Muscle layer of colon (tissue), 2 donors: ENCODE results near the gene MAPK6.

Source experiments
- H3K27ac ChIP-seq: one replicate; pipeline ENCODE4 v1.7.0; 2013; ENCODE audit warnings: low read depth, mild to moderate bottlenecking, low read length, moderate library complexity
- H3K27me3 ChIP-seq, 2 donors: one replicate each; pipeline ENCODE4 v1.7.0; 2013; ENCODE audit warnings: low read length in 2 of 2, mild to moderate bottlenecking in 2 of 2; ENCODE audit not compliant: insufficient read depth in 2 of 2, control insufficient read depth in 1 of 2
- H3K36me3 ChIP-seq: one replicate; pipeline ENCODE4 v1.7.0; 2013; ENCODE audit warnings: mild to moderate bottlenecking, low read length; ENCODE audit not compliant: insufficient read depth
- H3K4me1 ChIP-seq: one replicate; pipeline ENCODE4 v1.7.0; 2013; ENCODE audit warnings: mild to moderate bottlenecking, low read length; ENCODE audit not compliant: insufficient read depth
- H3K4me3 ChIP-seq, 2 donors: one replicate each; pipeline ENCODE4 v1.7.0; 2013; ENCODE audit warnings: low read length in 2 of 2, low read depth in 1 of 2, mild to moderate bottlenecking in 1 of 2, moderate library complexity in 1 of 2
- H3K9ac ChIP-seq: one replicate; pipeline ENCODE4 v1.7.0; 2013; ENCODE audit warnings: low read length
- H3K9me3 ChIP-seq: one replicate; pipeline ENCODE4 v1.7.0; 2013; ENCODE audit warnings: mild to moderate bottlenecking, low read length
- donor health status: abdominal sarcoma.
- donor health status: Adenocarcinoma of cecum.

Gene MAPK6

GRCh38 chr15:52101542-52102323 is 82.7 kb downstream of the MAPK6 start:
- Histone ChIP-seq H3K27ac (no peak overlapping the region), H3K36me3 (no peaks in the 10 kb centered on the region), H3K9ac (no peak overlapping the region)

GRCh38 chr15:52102463-52102862 is 83.4 kb downstream of the MAPK6 start:
- Histone ChIP-seq H3K4me1 (no peaks in the 10 kb centered on the region), H3K27me3 (no peaks in the 10 kb centered on the region), H3K9me3 (no peaks in the 10 kb centered on the region), H3K27ac (no peak overlapping the region), H3K36me3 (no peaks in the 10 kb centered on the region), H3K9ac (no peak overlapping the region), H3K4me3 (no peak overlapping the region)

More at GRCh38 chr15:52101542-52102323, 82.7 kb downstream of the MAPK6 start:
- no peaks in the 10 kb centered on the region for H3K27me3 ChIP-seq
- no peaks in the 10 kb centered on the region for H3K4me1 ChIP-seq
- H3K4me3 ChIP-seq: no peak overlapping the region
- H3K9me3 ChIP-seq: no peaks in the 10 kb centered on the region

GRCh38 chr15:52103217-52104207 is 84.5 kb downstream of the MAPK6 start:
- H3K9me3 ChIP-seq: no peaks in the 10 kb centered on the region
- H3K9ac ChIP-seq: no peak overlapping the region
- H3K27me3 ChIP-seq: no peaks in the 10 kb centered on the region
- H3K27ac ChIP-seq: no peak overlapping the region
- no peak overlapping the region for H3K4me3 ChIP-seq
- no peaks in the 10 kb centered on the region for H3K36me3 ChIP-seq
- no peaks in the 10 kb centered on the region for H3K4me1 ChIP-seq

GRCh38 chr15:52104532-52105004 is 85.5 kb downstream of the MAPK6 start:
- H3K9ac ChIP-seq: no peak overlapping the region
- H3K27me3 ChIP-seq: no peaks in the 10 kb centered on the region
- H3K36me3 ChIP-seq: no peaks in the 10 kb centered on the region
- no peak overlapping the region for H3K27ac ChIP-seq
- no peaks in the 10 kb centered on the region for H3K9me3 ChIP-seq
- no peak overlapping the region for H3K4me3 ChIP-seq
- no peaks in the 10 kb centered on the region for H3K4me1 ChIP-seq

- H3K27me3 ChIP-seq: peaks cover 3 to 5% of the 10 kb centered on the region in 2 donors
Observed at GRCh38 chr15:52105846-52106245, 86.8 kb downstream of the MAPK6 start.

GRCh38 chr15:52106641-52107040 is 87.6 kb downstream of the MAPK6 start:
- H3K9me3 ChIP-seq: no peaks in the 10 kb centered on the region

More at GRCh38 chr15:52105846-52106245, 86.8 kb downstream of the MAPK6 start:
- Histone ChIP-seq H3K27ac (no peak overlapping the region), H3K9ac (no peak overlapping the region), H3K9me3 (no peaks in the 10 kb centered on the region), H3K4me1 (no peaks in the 10 kb centered on the region), H3K4me3 (no peak overlapping the region), H3K36me3 (no peaks in the 10 kb centered on the region)

GRCh38 chr15:52107238-52107637 is 88.2 kb downstream of the MAPK6 start:
- H3K4me1 ChIP-seq: no peaks in the 10 kb centered on the region
- H3K9ac ChIP-seq: no peak overlapping the region
- no peak overlapping the region for H3K27ac ChIP-seq

More at GRCh38 chr15:52106641-52107040, 87.6 kb downstream of the MAPK6 start:
- Histone ChIP-seq H3K4me3 (no peak overlapping the region), H3K36me3 (no peaks in the 10 kb centered on the region), H3K4me1 (no peaks in the 10 kb centered on the region), H3K27ac (no peak overlapping the region), H3K9ac (no peak overlapping the region), H3K27me3 (peaks cover 11 to 13% of the 10 kb centered on the region in 2 donors)

GRCh38 chr15:52109559-52110451 is 90.8 kb downstream of the MAPK6 start:
- no peaks in the 10 kb centered on the region for H3K36me3 ChIP-seq
- H3K4me1 ChIP-seq: no peaks in the 10 kb centered on the region
- no peak overlapping the region for H3K4me3 ChIP-seq
- H3K27ac ChIP-seq: no peak overlapping the region
- no peaks in the 10 kb centered on the region for H3K9me3 ChIP-seq
- H3K9ac ChIP-seq: no peak overlapping the region
- peaks cover 16 to 32% of the 10 kb centered on the region in 2 donors for H3K27me3 ChIP-seq

More at GRCh38 chr15:52107238-52107637, 88.2 kb downstream of the MAPK6 start:
- peaks cover 16 to 19% of the 10 kb centered on the region in 2 donors for H3K27me3 ChIP-seq
- H3K4me3 ChIP-seq: no peak overlapping the region
- no peaks in the 10 kb centered on the region for H3K36me3 ChIP-seq
- H3K9me3 ChIP-seq: no peaks in the 10 kb centered on the region

- Histone ChIP-seq H3K9ac (no peak overlapping the region), H3K4me1 (no peaks in the 10 kb centered on the region), H3K36me3 (no peaks in the 10 kb centered on the region), H3K9me3 (no peaks in the 10 kb centered on the region), H3K27ac (no peak overlapping the region), H3K27me3 (peaks cover 16 to 32% of the 10 kb centered on the region in 2 donors), H3K4me3 (peak overlapping the region in 1 of 2 donors; percentile 50)
Observed at GRCh38 chr15:52111517-52112202, 92.6 kb downstream of the MAPK6 start.

GRCh38 chr15:52112203-52112750 is 93.3 kb downstream of the MAPK6 start:
- Histone ChIP-seq H3K4me1 (no peaks in the 10 kb centered on the region), H3K27me3 (peaks cover 16 to 32% of the 10 kb centered on the region in 2 donors), H3K4me3 (peak overlapping the region; percentile 50 to 64), H3K36me3 (no peaks in the 10 kb centered on the region), H3K9me3 (no peaks in the 10 kb centered on the region), H3K27ac (no peak overlapping the region), H3K9ac (no peak overlapping the region)
